K562 (cell line): ENCODE results near the gene UBE2L3. TPM values are rescaled to one million over a fixed set of nuclear protein-coding genes. Genes with fewer than 3 reads are reported as not detected.

Experiments used
- CGGBP1 ChIP-seq: fragments of 250-450 bp; sonication (Bioruptor Pico); IDR thresholded peaks from 2 replicates; pipeline ENCODE4 v1.9.0; 2021; ENCODE audit warnings: mild to moderate bottlenecking
- CTBP1 ChIP-seq: fragments of 450-650 bp; IDR thresholded peaks from 2 replicates; pipeline ENCODE4 v1.6.1; 2016; ENCODE audit warnings: borderline replicate concordance
- E2F1 ChIP-seq: sonication (generic); formaldehyde crosslinking; IDR thresholded peaks from 2 replicates; pipeline ENCODE4 v1.8.1; 2023; ENCODE audit warnings: mild to moderate bottlenecking, missing genetic modification reagents, moderate library complexity
- HDGF ChIP-seq: fragments of 450-650 bp; IDR thresholded peaks from 2 replicates; pipeline ENCODE4 v1.6.1; 2016
- HMGXB4 ChIP-seq: sonication (generic); formaldehyde crosslinking; IDR thresholded peaks from 2 replicates; pipeline ENCODE4 v1.8.1; 2023; ENCODE audit warnings: mild to moderate bottlenecking, missing genetic modification reagents
- LEF1 ChIP-seq: fragments of 450-650 bp; IDR thresholded peaks from 2 replicates; pipeline ENCODE4 v1.6.1; 2016; ENCODE audit warnings: mild to moderate bottlenecking
- POLR2AphosphoS2 ChIP-seq: IDR thresholded peaks from 2 replicates; pipeline ENCODE4 v1.6.1; 2012; ENCODE audit warnings: low read length, improper control_type of control experiment
- PREB ChIP-seq: sonication (generic); formaldehyde crosslinking; IDR thresholded peaks from 2 replicates; pipeline ENCODE4 v1.8.1; 2023; ENCODE audit warnings: mild to moderate bottlenecking, missing genetic modification reagents
- PTTG1 ChIP-seq: fragments of 450-650 bp; IDR thresholded peaks from 2 replicates; pipeline ENCODE4 v1.6.1; 2016; ENCODE audit warnings: low read depth, mild to moderate bottlenecking, missing genetic modification characterization, missing compliant biosample characterization
- RNF2 ChIP-seq: sonication (generic); IDR thresholded peaks from 2 replicates; pipeline ENCODE4 v1.6.1; 2016
- SIX5 ChIP-seq, 2 experiments: IDR thresholded peaks; 2 replicates each; pipeline ENCODE4 v1.6.1; 2011; ENCODE audit warnings: low read length in 2 of 2, borderline replicate concordance in 1 of 2, low read depth in 1 of 2, mild to moderate bottlenecking in 1 of 2, moderate library complexity in 1 of 2; ENCODE audit not compliant: insufficient read depth in 1 of 2
- TRIM25 ChIP-seq: fragments of 450-650 bp; IDR thresholded peaks from 2 replicates; pipeline ENCODE4 v1.7.0; 2016; ENCODE audit warnings: borderline replicate concordance
- USF2 ChIP-seq: sonication (generic); formaldehyde crosslinking; IDR thresholded peaks from 2 replicates; pipeline ENCODE4 v1.5.0; 2020; ENCODE audit warnings: missing genetic modification reagents
- WHSC1 ChIP-seq: IDR thresholded peaks from one replicate; pipeline ENCODE4 v1.6.1; 2012; ENCODE audit warnings: low read length, control low read depth, inconsistent platforms
- ZBTB33 ChIP-seq: sonication (generic); formaldehyde crosslinking; IDR thresholded peaks from 2 replicates; pipeline ENCODE4 v1.8.1; 2023; ENCODE audit warnings: mild to moderate bottlenecking, missing genetic modification reagents
- ZFX ChIP-seq: sonication (generic); formaldehyde crosslinking; IDR thresholded peaks from 2 replicates; pipeline ENCODE4 v1.8.0; 2022; ENCODE audit warnings: mild to moderate bottlenecking, missing genetic modification reagents, moderate library complexity
- ZNF24 ChIP-seq: fragments of 450-650 bp; IDR thresholded peaks from 2 replicates; pipeline ENCODE4 v1.6.1; 2016
- ZNF75A ChIP-seq: fragments of 450-650 bp; formaldehyde crosslinking; IDR thresholded peaks from 2 replicates; pipeline ENCODE4 v1.4.0; 2020; ENCODE audit warnings: mild to moderate bottlenecking
- ZNF780A ChIP-seq: fragments of 250-450 bp; sonication (Bioruptor Pico); IDR thresholded peaks from 2 replicates; pipeline ENCODE4 v1.5.0; 2021; ENCODE audit warnings: mild to moderate bottlenecking
- polyA plus RNA-seq, 8 experiments: library from polyadenylated mRNA; depleted of rRNA in 4 of 8; stranded (reverse) in 5 of 8; unstranded in 3 of 8; fragments of >200 nt; fragmentation: Nextera tagmentation in 2 of 8; fragmentation: Illumina TruSeq in 1 of 8; extraction: Ambion mirVana in 2 of 8; extraction: Trizol in 1 of 8; gene quantifications; 2 replicates each; pipeline versions ENCODE4 v1.2.1 to v1.2.3, GENCODE V29; 2011 to 2014; ENCODE audit warnings: inconsistent platforms in 1 of 8, missing spikeins in 1 of 8
- total RNA-seq, 7 experiments: library from RNA; depleted of rRNA in 6 of 7; stranded (reverse); fragments of >200 nt in 6 of 7; fragmentation: Illumina TruSeq in 2 of 7; extraction: Trizol in 2 of 7; gene quantifications; 2 replicates each; pipeline versions ENCODE4 v1.2.1 to v1.2.3, GENCODE V29; 2011 to 2021; ENCODE audit warnings: low replicate concordance in 1 of 7

Gene UBE2L3
- total and polyA plus RNA-seq, 9 of the 15 experiments (the other 6 are each of a cell fraction or from before 2014, with no cell fraction given), result 215 to 625 (median 285) TPM

GRCh38 chr22:21599053-21599893 is 31.8 kb downstream of the UBE2L3 start (continued):
- TF ChIP-seq ZNF780A (CRISPR knock-in tag) (no peak), WHSC1 (peak; percentile 96), ZBTB33 (CRISPR knock-in tag) (no peak), USF2 (no peak; the same call in 1 of the 2 replicates), E2F1 (CRISPR knock-in tag) (no peak), ZFX (CRISPR knock-in tag) (no peak; the same call in 1 of the 2 replicates), PREB (0 out of 2 replicates have a peak, but pooled peaks have one; percentile 30), TRIM25 (no peak), ZNF24 (no peak), PTTG1 (tag) (no peak), ZNF75A (CRISPR knock-in tag) (no peak), HDGF (no peak), RNF2 (no peak), LEF1 (no peak), POLR2AphosphoS2 (no peak), CGGBP1 (CRISPR knock-in tag) (0 out of 2 replicates have a peak, but pooled peaks have one; percentile 73), HMGXB4 (CRISPR knock-in tag) (no peak), CTBP1 (no peak), SIX5 (IDR thresholded peaks at IDR 0.05; ENCODE audit: borderline replicate concordance in 1 of 2, insufficient read depth in 1 of 2, low read depth in 1 of 2, low read length in 2 of 2) (0 out of 4 replicates have a peak, but pooled peaks of 1 of the 2 experiments have one; percentile 14)
